ENCODE measurements around the gene MAGEH1. TPM values are rescaled to one million over a fixed set of nuclear protein-coding genes. Genes with fewer than 3 reads are reported as not detected.

The MAGEH1 gene
- total RNA-seq, 4 donors from 2014 or later, result 22.4 to 28.8 (median 26.3) TPM

- H3K36me3 ChIP-seq, result no peaks in the 10 kb centered on the region
- intact Hi-C loops (cut with DNase I), result no loop called here
- TF ChIP-seq CTCF (IDR thresholded peaks at IDR 0.05), result no peak
- TF ChIP-seq POLR2AphosphoS5 (IDR thresholded peaks at IDR 0.05), result no peak
- TF ChIP-seq EP300 (IDR thresholded peaks at IDR 0.05), result no peak
- no peak for TF ChIP-seq POLR2A (IDR thresholded peaks at IDR 0.05; ENCODE audit: low read depth)
Observed at GRCh38 chrX:55480390-55481062, 28.6 kb downstream of the MAGEH1 start.

GRCh38 chrX:55484948-55485347 lies 33.0 kb downstream of the MAGEH1 start:
- no peaks in the 10 kb centered on the region for H3K36me3 ChIP-seq
- H3K4me1 ChIP-seq, result peaks cover 0 to 18% (median 3%) of the 10 kb centered on the region in 4 donors
- H3K27ac ChIP-seq (replicated peaks in 1 of 4), result no peak overlapping the region
- no peaks in the 10 kb centered on the region for H3K27me3 ChIP-seq
- intact Hi-C loops (cut with DNase I), result no loop called here
- H3K4me3 ChIP-seq, result no peak overlapping the region
- TF ChIP-seq POLR2AphosphoS5 (IDR thresholded peaks at IDR 0.05) (no peak), CTCF (IDR thresholded peaks at IDR 0.05) (no peak), POLR2A (IDR thresholded peaks at IDR 0.05; ENCODE audit: low read depth) (no peak), EP300 (IDR thresholded peaks at IDR 0.05) (no peak)
- DNase-seq (ENCODE audit: extremely low spot score), result no peak
- no peaks in the 10 kb centered on the region for H3K9me3 ChIP-seq

More at GRCh38 chrX:55480390-55481062, 28.6 kb downstream of the MAGEH1 start:
- no peaks in the 10 kb centered on the region for H3K27me3 ChIP-seq
- H3K27ac ChIP-seq (replicated peaks in 1 of 4), result no peak overlapping the region
- peak; percentile 39 for DNase-seq (ENCODE audit: extremely low spot score)
- no peaks in the 10 kb centered on the region for H3K9me3 ChIP-seq
- no peak overlapping the region for H3K4me3 ChIP-seq
- 55% methylated on average over 3 of the region's 3 CpGs for WGBS
- H3K4me1 ChIP-seq, result no peaks in the 10 kb centered on the region

GRCh38 chrX:55486736-55487135 lies 34.8 kb downstream of the MAGEH1 start:
- no peak overlapping the region for H3K4me3 ChIP-seq
- H3K27ac ChIP-seq (replicated peaks in 1 of 4), result no peak overlapping the region
- no peaks in the 10 kb centered on the region for H3K27me3 ChIP-seq
- no peaks in the 10 kb centered on the region for H3K9me3 ChIP-seq
- WGBS, result 65% methylated on average over 3 of the region's 3 CpGs
- H3K36me3 ChIP-seq, result no peaks in the 10 kb centered on the region
- intact Hi-C loops (cut with DNase I), result no loop called here
- peaks cover 0 to 29% (median 13%) of the 10 kb centered on the region in 4 donors for H3K4me1 ChIP-seq
- no peak for TF ChIP-seq POLR2AphosphoS5 (IDR thresholded peaks at IDR 0.05)
- no peak for TF ChIP-seq POLR2A (IDR thresholded peaks at IDR 0.05; ENCODE audit: low read depth)
- no peak for TF ChIP-seq EP300 (IDR thresholded peaks at IDR 0.05)
- DNase-seq (ENCODE audit: extremely low spot score), result no peak

DNA sequence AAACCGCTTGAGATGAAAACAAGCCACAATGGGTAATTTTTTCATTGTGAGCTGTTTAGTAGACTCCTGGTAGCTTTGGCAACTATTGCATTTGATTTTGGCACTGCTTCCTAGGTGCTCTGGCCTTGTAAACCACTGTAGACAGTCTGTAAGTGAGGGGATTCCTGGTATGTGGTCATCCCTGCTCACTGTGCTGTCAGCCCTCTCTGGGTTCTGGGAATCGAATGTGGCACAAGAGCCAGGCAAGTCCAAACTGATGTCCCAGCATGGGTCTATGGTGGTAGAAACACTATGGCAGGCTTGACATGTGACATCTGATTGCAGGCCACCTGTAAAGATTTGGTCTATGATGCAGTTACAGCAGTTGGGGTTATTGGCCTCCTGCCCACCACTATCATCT lies 35.2 kb downstream of the MAGEH1 start:
- DNase-seq (ENCODE audit: extremely low spot score), result peak; percentile 26
- Histone ChIP-seq H3K9me3 (no peaks in the 10 kb centered on the region), H3K27me3 (no peaks in the 10 kb centered on the region), H3K4me3 (no peak overlapping the region), H3K36me3 (no peaks in the 10 kb centered on the region), H3K27ac (replicated peaks in 1 of 4) (peak overlapping the region in 2 of 4 donors; percentile 90 to 92), H3K4me1 (peaks cover 0 to 29% (median 13%) of the 10 kb centered on the region in 4 donors)
- WGBS, result 57% methylated on average over 1 of the region's 2 CpGs
- intact Hi-C loops (cut with DNase I), result no loop called here
- TF ChIP-seq POLR2AphosphoS5 (IDR thresholded peaks at IDR 0.05) (no peak), CTCF (IDR thresholded peaks at IDR 0.05) (no peak), EP300 (IDR thresholded peaks at IDR 0.05) (no peak), POLR2A (IDR thresholded peaks at IDR 0.05; ENCODE audit: low read depth) (no peak)

GRCh38 chrX:55488006-55488592 lies 36.2 kb downstream of the MAGEH1 start:
- no peaks in the 10 kb centered on the region for H3K36me3 ChIP-seq
- intact Hi-C loops (cut with DNase I), result no loop called here
- no peak for DNase-seq (ENCODE audit: extremely low spot score)
- peak overlapping the region; percentile 65 to 76 (median 68) for H3K4me3 ChIP-seq
- H3K27ac ChIP-seq (replicated peaks in 1 of 4), result peak overlapping the region; percentile 90 to 92 (median 91)
- H3K9me3 ChIP-seq, result no peaks in the 10 kb centered on the region
- 23% methylated on average over 7 of the region's 23 CpGs for WGBS
- H3K4me1 ChIP-seq, result peaks cover 0 to 29% (median 13%) of the 10 kb centered on the region in 4 donors
- TF ChIP-seq CTCF (IDR thresholded peaks at IDR 0.05) (no peak), POLR2A (IDR thresholded peaks at IDR 0.05; ENCODE audit: low read depth) (no peak), POLR2AphosphoS5 (IDR thresholded peaks at IDR 0.05) (no peak), EP300 (IDR thresholded peaks at IDR 0.05) (no peak)
- no peaks in the 10 kb centered on the region for H3K27me3 ChIP-seq
